Measurements from ENCODE around the gene ZMIZ1.

Gene ZMIZ1

DNA sequence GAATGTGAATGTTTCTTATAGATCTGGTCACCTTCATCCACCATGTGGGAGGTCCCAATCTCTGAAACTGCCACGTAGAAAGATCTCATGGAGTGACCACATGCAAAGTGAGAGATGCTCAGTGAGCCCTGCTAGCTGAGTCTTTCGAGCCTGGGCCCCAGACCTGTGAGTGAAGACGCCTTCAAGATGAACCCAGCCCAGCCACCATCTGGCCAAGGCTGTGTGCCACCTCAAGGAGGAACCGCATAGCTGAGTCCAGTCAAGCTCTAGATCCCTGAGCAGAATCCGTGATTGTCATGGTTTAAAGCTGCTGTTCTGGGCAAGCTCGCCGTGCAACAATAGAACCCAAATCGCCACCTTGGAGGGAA lies 258.3 kb downstream of the ZMIZ1 start:
- TF ChIP-seq, protein P1, sequence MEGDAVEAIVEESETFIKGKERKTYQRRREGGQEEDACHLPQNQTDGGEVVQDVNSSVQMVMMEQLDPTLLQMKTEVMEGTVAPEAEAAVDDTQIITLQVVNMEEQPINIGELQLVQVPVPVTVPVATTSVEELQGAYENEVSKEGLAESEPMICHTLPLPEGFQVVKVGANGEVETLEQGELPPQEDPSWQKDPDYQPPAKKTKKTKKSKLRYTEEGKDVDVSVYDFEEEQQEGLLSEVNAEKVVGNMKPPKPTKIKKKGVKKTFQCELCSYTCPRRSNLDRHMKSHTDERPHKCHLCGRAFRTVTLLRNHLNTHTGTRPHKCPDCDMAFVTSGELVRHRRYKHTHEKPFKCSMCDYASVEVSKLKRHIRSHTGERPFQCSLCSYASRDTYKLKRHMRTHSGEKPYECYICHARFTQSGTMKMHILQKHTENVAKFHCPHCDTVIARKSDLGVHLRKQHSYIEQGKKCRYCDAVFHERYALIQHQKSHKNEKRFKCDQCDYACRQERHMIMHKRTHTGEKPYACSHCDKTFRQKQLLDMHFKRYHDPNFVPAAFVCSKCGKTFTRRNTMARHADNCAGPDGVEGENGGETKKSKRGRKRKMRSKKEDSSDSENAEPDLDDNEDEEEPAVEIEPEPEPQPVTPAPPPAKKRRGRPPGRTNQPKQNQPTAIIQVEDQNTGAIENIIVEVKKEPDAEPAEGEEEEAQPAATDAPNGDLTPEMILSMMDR (IDR thresholded peaks at IDR 0.05; ENCODE audit: low read depth, low read length): no peak
- TF ChIP-seq POLR2A (IDR thresholded peaks at IDR 0.05; ENCODE audit: extremely low read depth, insufficient read length): no peak
- TF ChIP-seq, protein P2, sequence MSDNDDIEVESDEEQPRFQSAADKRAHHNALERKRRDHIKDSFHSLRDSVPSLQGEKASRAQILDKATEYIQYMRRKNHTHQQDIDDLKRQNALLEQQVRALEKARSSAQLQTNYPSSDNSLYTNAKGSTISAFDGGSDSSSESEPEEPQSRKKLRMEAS (IDR thresholded peaks at IDR 0.05; ENCODE audit: low read depth, low read length): no peak
- no peak for DNase-seq (ENCODE audit: low read depth)
- H3K4me3 ChIP-seq (ENCODE audit: low read depth, low read length): no peak overlapping the region

DNA sequence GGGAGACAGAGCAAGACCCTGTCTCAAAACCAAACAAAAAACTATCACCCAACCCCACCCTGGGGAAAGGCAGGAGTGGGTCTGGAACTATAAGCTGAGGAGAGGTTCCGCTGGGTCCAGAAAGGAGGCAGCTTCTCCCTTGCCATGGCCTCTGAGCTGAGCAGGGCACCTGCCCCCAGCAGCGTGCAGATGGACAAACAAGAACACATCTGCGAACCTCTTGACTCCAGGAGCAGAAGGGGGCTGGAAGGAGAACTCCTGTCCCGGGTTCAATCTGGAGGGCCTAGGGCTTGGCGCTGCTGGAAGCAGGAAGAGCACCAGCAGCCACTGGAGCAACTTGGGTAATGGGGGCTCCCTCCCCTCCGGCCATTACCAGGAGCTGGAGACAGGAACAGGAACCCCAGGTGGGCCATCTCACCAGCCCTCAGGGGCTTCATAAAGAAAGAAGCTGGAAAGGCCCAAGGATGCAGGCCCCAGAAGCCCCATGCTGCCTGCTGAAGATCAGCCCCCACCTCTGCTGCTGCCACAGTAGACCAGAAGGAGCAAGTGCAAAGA lies 259.5 kb downstream of the ZMIZ1 start:
- no peak overlapping the region for H3K4me3 ChIP-seq (ENCODE audit: low read depth, low read length)
- DNase-seq (ENCODE audit: low read depth): no peak
- TF ChIP-seq MYC (IDR thresholded peaks at IDR 0.05; ENCODE audit: low read depth, low read length) (no peak), POLR2A (IDR thresholded peaks at IDR 0.05; ENCODE audit: extremely low read depth, insufficient read length) (no peak)
- TF ChIP-seq, protein P1 (IDR thresholded peaks at IDR 0.05; ENCODE audit: low read depth, low read length): no peak
- TF ChIP-seq, protein P2 (IDR thresholded peaks at IDR 0.05; ENCODE audit: low read depth, low read length): no peak

DNA sequence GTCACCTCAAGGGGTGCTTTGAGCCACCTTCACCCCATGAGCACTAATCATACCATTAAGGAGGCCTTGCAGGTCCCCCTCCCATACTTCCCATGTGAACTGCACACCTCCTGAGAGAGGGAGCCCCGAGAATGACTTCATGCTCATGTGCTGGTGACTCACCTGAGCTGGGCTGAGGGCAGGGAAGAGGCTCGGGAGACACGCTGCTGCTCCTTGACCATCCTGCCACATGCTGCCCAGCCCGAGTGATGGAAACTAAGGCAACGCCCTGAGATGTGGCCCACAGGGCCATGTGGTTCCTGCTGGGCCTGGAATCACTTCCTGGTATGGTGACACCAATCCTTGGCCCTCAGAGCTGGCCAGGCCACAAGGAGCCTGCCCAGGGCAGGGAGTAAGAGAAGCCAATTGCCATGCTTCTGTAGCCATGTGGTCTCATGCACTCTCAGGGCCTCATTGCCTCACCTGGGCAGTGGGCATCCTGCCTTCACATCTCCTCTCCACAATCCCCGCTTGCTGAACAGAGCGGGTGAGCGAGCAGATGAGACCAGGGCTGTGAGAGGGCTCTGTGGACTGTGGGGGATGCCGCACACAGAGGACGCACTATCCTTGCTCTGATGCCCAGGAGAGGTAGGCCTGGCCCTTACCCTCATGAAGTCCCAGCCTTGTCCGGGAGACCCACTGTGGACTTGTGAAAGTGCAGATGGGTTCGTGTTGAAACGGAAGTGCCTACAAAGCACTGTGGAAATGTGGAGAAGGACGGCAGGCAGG lies 260.2 kb downstream of the ZMIZ1 start:
- TF ChIP-seq, protein P1 (IDR thresholded peaks at IDR 0.05; ENCODE audit: low read depth, low read length): no peak
- DNase-seq (ENCODE audit: low read depth): no peak
- no peak overlapping the region for H3K4me3 ChIP-seq (ENCODE audit: low read depth, low read length)

DNA sequence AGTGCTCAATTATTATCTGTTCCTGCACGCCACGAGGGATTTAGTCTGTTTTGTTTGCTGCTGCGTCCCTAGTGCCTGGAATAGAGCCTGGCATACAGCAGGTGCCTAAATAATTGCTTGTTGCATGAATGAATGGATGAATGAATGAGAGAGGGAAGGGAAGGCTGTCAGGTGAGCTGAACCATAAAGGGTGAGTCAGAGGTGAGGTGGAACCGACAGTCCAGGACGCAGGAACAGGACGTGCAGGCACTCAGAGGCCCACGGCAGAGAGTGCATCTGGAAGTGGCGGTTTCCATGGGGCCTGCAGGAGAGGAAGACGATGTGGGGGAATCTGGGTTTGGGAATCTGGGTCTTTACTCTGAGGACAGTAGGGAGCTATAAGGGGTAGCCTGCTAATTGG lies 260.8 kb downstream of the ZMIZ1 start:
- DNase-seq (ENCODE audit: low read depth): no peak
- no peak overlapping the region for H3K4me3 ChIP-seq (ENCODE audit: low read depth, low read length)

DNA sequence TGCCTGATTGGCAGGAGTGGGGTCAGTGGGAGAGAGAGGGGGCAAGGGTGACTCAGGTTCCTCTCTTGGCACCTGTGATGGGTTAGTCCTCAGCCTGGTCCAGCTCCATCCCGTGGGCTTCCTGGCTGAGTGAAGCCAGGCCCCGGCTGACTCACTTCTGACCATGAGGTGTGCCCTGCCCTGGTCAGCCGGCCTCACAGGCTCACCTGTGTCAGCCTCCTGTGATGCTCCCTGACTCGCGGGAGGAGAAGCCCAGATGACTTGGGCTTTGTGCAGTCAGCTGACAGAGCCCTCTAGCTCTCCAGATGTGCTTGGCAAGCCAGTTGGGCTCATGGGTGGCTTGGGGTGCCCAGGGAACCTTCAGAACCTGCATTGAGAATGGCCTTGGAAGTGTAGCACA lies 262.5 kb downstream of the ZMIZ1 start:
- TF ChIP-seq POLR2A (IDR thresholded peaks at IDR 0.05; ENCODE audit: extremely low read depth, insufficient read length): no peak
- TF ChIP-seq, protein P1 (IDR thresholded peaks at IDR 0.05; ENCODE audit: low read depth, low read length): no peak
- TF ChIP-seq, protein P2 (IDR thresholded peaks at IDR 0.05; ENCODE audit: low read depth, low read length): no peak
- no peak for TF ChIP-seq MYC (IDR thresholded peaks at IDR 0.05; ENCODE audit: low read depth, low read length)
- no peak overlapping the region for H3K4me3 ChIP-seq (ENCODE audit: low read depth, low read length)
- no peak for DNase-seq (ENCODE audit: low read depth)

More for the DNA sequence above, 260.8 kb downstream of the ZMIZ1 start:
- TF ChIP-seq MYC (IDR thresholded peaks at IDR 0.05; ENCODE audit: low read depth, low read length): no peak
- TF ChIP-seq, protein P2 (IDR thresholded peaks at IDR 0.05; ENCODE audit: low read depth, low read length): no peak
- no peak for TF ChIP-seq POLR2A (IDR thresholded peaks at IDR 0.05; ENCODE audit: extremely low read depth, insufficient read length)
- TF ChIP-seq, protein P1 (IDR thresholded peaks at IDR 0.05; ENCODE audit: low read depth, low read length): no peak

All from NB4 (cell line).